Right atrium auricular region (tissue), 2 donors: ENCODE results near the gene BSN. TPM values are rescaled to one million over a fixed set of nuclear protein-coding genes. Genes with fewer than 3 reads are reported as not detected.

Source experiments
- DNase-seq: peaks from one replicate; pipeline ENCODE4 v3.0.0-alpha.2; 2019; ENCODE audit warnings: low spot score
- H3K27ac ChIP-seq, 2 donors: fragments of 200-600 bp; sonication (generic); 1 replicate in 1 of 2; 2 replicates in 1 of 2; pipeline ENCODE4 v1.5.1; 2016 to 2019
- H3K27me3 ChIP-seq, 2 donors: fragments of 200-600 bp; sonication (generic); one replicate each; pipeline versions ENCODE4 v1.5.1 to v1.6.0; 2017 to 2019
- H3K36me3 ChIP-seq: fragments of 200-600 bp; sonication (generic); one replicate; pipeline ENCODE4 v1.5.1; 2016
- H3K4me1 ChIP-seq, 2 donors: fragments of 200-600 bp; sonication (generic); one replicate each; pipeline versions ENCODE4 v1.5.1 to v1.6.0; 2017 to 2019
- H3K4me3 ChIP-seq, 2 donors: fragments of 200-600 bp; sonication (generic); 1 replicate in 1 of 2; 2 replicates in 1 of 2; pipeline ENCODE4 v1.5.1; 2017 to 2019; ENCODE audit warnings: mild to moderate bottlenecking in 1 of 2, moderate library complexity in 1 of 2
- H3K9me3 ChIP-seq, 2 donors: fragments of 200-600 bp; sonication (generic); one replicate each; pipeline ENCODE4 v1.5.1; 2019
- CTCF ChIP-seq, 2 donors: fragments of 200-600 bp; sonication (generic); IDR thresholded peaks; one replicate each; pipeline ENCODE4 v1.5.1; 2019; ENCODE audit warnings: antibody characterized with exemption in 2 of 2
- total RNA-seq, 2 donors: library from RNA; depleted of rRNA; stranded (reverse); fragments of >200 nt; gene quantifications; one replicate each; pipeline ENCODE4 v1.1.0, GENCODE V29; 2016

Gene BSN
- total RNA-seq, 2 donors from 2014 or later, result 0.41 to 0.63 TPM

- no peak for DNase-seq
- Histone ChIP-seq H3K27me3 (no peaks in the 10 kb centered on the region), H3K4me1 (peaks cover 0 to 14% of the 10 kb centered on the region in 2 donors), H3K36me3 (peaks cover 28% of the 10 kb centered on the region), H3K9me3 (no peaks in the 10 kb centered on the region), H3K4me3 (no peak overlapping the region), H3K27ac (no peak overlapping the region)
- peak; percentile 71 to 79 for TF ChIP-seq CTCF (IDR thresholded peaks at IDR 0.05)
Measured at GRCh38 chr3:49703443-49703927, 149.2 kb downstream of the BSN start.

- Histone ChIP-seq H3K27ac (no peak overlapping the region), H3K4me3 (no peak overlapping the region), H3K4me1 (peaks cover 0 to 11% of the 10 kb centered on the region in 2 donors), H3K27me3 (no peaks in the 10 kb centered on the region), H3K36me3 (peaks cover 26% of the 10 kb centered on the region), H3K9me3 (no peaks in the 10 kb centered on the region)
- DNase-seq, result no peak
- TF ChIP-seq CTCF (IDR thresholded peaks at IDR 0.05), result no peak
Measured at GRCh38 chr3:49703956-49704355, 149.7 kb downstream of the BSN start.

- Histone ChIP-seq H3K36me3 (peaks cover 26% of the 10 kb centered on the region), H3K27ac (no peak overlapping the region), H3K4me3 (no peak overlapping the region), H3K4me1 (peaks cover 0 to 4% of the 10 kb centered on the region in 2 donors), H3K27me3 (no peaks in the 10 kb centered on the region), H3K9me3 (no peaks in the 10 kb centered on the region)
- TF ChIP-seq CTCF (IDR thresholded peaks at IDR 0.05), result no peak
- no peak for DNase-seq
Measured at GRCh38 chr3:49704629-49705028, 150.4 kb downstream of the BSN start.

- DNase-seq, result no peak
- Histone ChIP-seq H3K36me3 (peaks cover 26% of the 10 kb centered on the region), H3K4me1 (no peaks in the 10 kb centered on the region), H3K9me3 (no peaks in the 10 kb centered on the region), H3K27me3 (no peaks in the 10 kb centered on the region), H3K27ac (no peak overlapping the region), H3K4me3 (no peak overlapping the region)
- TF ChIP-seq CTCF (IDR thresholded peaks at IDR 0.05), result no peak
Measured at GRCh38 chr3:49705390-49705960, 151.2 kb downstream of the BSN start.

- no peaks in the 10 kb centered on the region for H3K4me1 ChIP-seq
- peaks cover 26% of the 10 kb centered on the region for H3K36me3 ChIP-seq
- no peaks in the 10 kb centered on the region for H3K9me3 ChIP-seq
- H3K27me3 ChIP-seq, result no peaks in the 10 kb centered on the region
- TF ChIP-seq CTCF (IDR thresholded peaks at IDR 0.05), result no peak
- no peak overlapping the region for H3K27ac ChIP-seq
- no peak overlapping the region for H3K4me3 ChIP-seq
- DNase-seq, result no peak
Measured at GRCh38 chr3:49706456-49707112, 152.3 kb downstream of the BSN start.
